ENCODE results near the gene CSNK1A1.
"Not testable (repeated sequence)": the region's sequence is repeated elsewhere in the genome, so short reads cannot be mapped to it uniquely, and the experiment has no call there.

Gene CSNK1A1

GRCh38 chr5:149487672-149488071, 63.6 kb downstream of the CSNK1A1 start:
- DNase-seq = no peak

- no peak for DNase-seq
These were observed 64.3 kb downstream of the CSNK1A1 start for GRCh38 chr5:149486726-149487635.

GRCh38 chr5:149485655-149486615, 65.3 kb downstream of the CSNK1A1 start:
- DNase-seq = no peak

GRCh38 chr5:149481485-149481884, 69.8 kb downstream of the CSNK1A1 start:
- no peak for DNase-seq

- no peak for DNase-seq
These were observed 72.5 kb downstream of the CSNK1A1 start for GRCh38 chr5:149478761-149479160.

GRCh38 chr5:149475777-149476176, 75.5 kb downstream of the CSNK1A1 start:
- no peak for DNase-seq

GRCh38 chr5:149474198-149474597, 77.0 kb downstream of the CSNK1A1 start:
- no peak for DNase-seq

- DNase-seq = no peak
These were observed 77.8 kb downstream of the CSNK1A1 start for GRCh38 chr5:149473441-149473840.

GRCh38 chr5:149472399-149472798, 78.8 kb downstream of the CSNK1A1 start:
- no peak for DNase-seq

GRCh38 chr5:149471406-149472183, 79.6 kb downstream of the CSNK1A1 start:
- no peak for DNase-seq

GRCh38 chr5:149470942-149471341, 80.3 kb downstream of the CSNK1A1 start:
- DNase-seq = no peak

- DNase-seq = no peak
These were observed 84.7 kb downstream of the CSNK1A1 start for GRCh38 chr5:149466457-149466972.

- DNase-seq = no peak
These were observed 86.3 kb downstream of the CSNK1A1 start for GRCh38 chr5:149464796-149465489.

- not testable (repeated sequence) for DNase-seq
These were observed 89.3 kb downstream of the CSNK1A1 start for GRCh38 chr5:149461907-149462306.

GRCh38 chr5:149459891-149460290, 91.3 kb downstream of the CSNK1A1 start:
- DNase-seq = no peak

- no peak for DNase-seq
These were observed 93.9 kb downstream of the CSNK1A1 start for GRCh38 chr5:149457393-149457763.

- DNase-seq = no peak
These were observed 94.4 kb downstream of the CSNK1A1 start for GRCh38 chr5:149456597-149457392.

- no peak for DNase-seq
These were observed 95.3 kb downstream of the CSNK1A1 start for GRCh38 chr5:149455889-149456409.

- no peak for DNase-seq
These were observed 97.4 kb downstream of the CSNK1A1 start for GRCh38 chr5:149453618-149454415.

Measured in NCI-H526 treated with DMSO at 0.1 percent for 48 hours (cell line).